T-cell (primary cell): ENCODE data around the gene ARSG. TPM values are rescaled to one million over a fixed set of nuclear protein-coding genes. Genes with fewer than 3 reads are reported as not detected.

Source experiments
- ATAC-seq, 4 experiments: fragments of 200-7000 bp in 3 of 4; fragments of 150-1000 bp in 1 of 4; cut with Tn5 transposase; replicated peaks in 1 of 4; 1 replicate in 3 of 4; 2 replicates in 1 of 4; pipeline ENCODE4 v1.10.0; 2021; ENCODE audit warnings: moderate library complexity in 3 of 4, mild to moderate bottlenecking in 2 of 4, moderate number of reproducible peaks in 1 of 4
- CTCF ChIA-PET, 2 donors: fragments of 300-600 bp; sonication (Branson Sonifier 250); formaldehyde crosslinking; loops; one replicate each; lab custom pipeline; 2022; ENCODE audit warnings: antibody characterized with exemption in 2 of 2; lab: Charles Lee
- POLR2A ChIA-PET, 2 donors: fragments of 300-600 bp; sonication (Branson Sonifier 250); formaldehyde crosslinking; loops; one replicate each; lab custom pipeline; 2022; ENCODE audit warnings: antibody characterized with exemption in 2 of 2; lab: Charles Lee
- DNase-seq, 35 experiments: peaks; one replicate each; pipeline versions ENCODE4 v3.0.0 to v3.0.0-alpha.2; 2013 to 2023
- H3K27ac ChIP-seq: one replicate; pipeline ENCODE4 v1.5.1; 2013; ENCODE audit warnings: low read length
- H3K27me3 ChIP-seq, 2 experiments: replicated peaks in 1 of 2; 1 replicate in 1 of 2; 2 replicates in 1 of 2; pipeline versions ENCODE4 v1.6.1 to v1.7.0; 2013; ENCODE audit warnings: low read length in 1 of 2, mixed read lengths in 1 of 2; ENCODE audit not compliant: control insufficient read depth in 2 of 2, insufficient read depth in 2 of 2; ENCODE audit errors: extremely low read depth in 1 of 2
- H3K36me3 ChIP-seq, 2 donors: 1 replicate in 1 of 2; 2 replicates in 1 of 2; pipeline versions ENCODE4 v1.6.1 to v1.7.0; 2013; ENCODE audit warnings: low read length in 1 of 2; ENCODE audit not compliant: control insufficient read depth in 2 of 2, insufficient read depth in 1 of 2; ENCODE audit errors: extremely low read depth in 1 of 2
- H3K4me1 ChIP-seq, 2 experiments: 1 replicate in 1 of 2; 2 replicates in 1 of 2; pipeline versions ENCODE4 v1.6.1 to v1.7.0; 2013; ENCODE audit warnings: low read length in 2 of 2, mixed read lengths in 1 of 2; ENCODE audit not compliant: insufficient read depth in 2 of 2, control insufficient read depth in 1 of 2; ENCODE audit errors: extremely low read depth in 1 of 2
- H3K4me3 ChIP-seq, 2 donors: 1 replicate in 1 of 2; 2 replicates in 1 of 2; pipeline versions ENCODE4 v1.5.1 to v1.7.0; 2013; ENCODE audit warnings: mild to moderate bottlenecking in 2 of 2, low read length in 1 of 2, moderate library complexity in 1 of 2; ENCODE audit not compliant: control insufficient read depth in 1 of 2; ENCODE audit errors: extremely low read depth in 1 of 2
- H3K9me3 ChIP-seq: 2 replicates; pipeline ENCODE4 v1.7.0; 2013
- H3K27ac Mint-ChIP-seq, 2 donors: one replicate each; pipeline ENCODE4 v1.8.0; 2020 to 2021; ENCODE audit warnings: mild to moderate bottlenecking in 2 of 2, mixed read lengths in 2 of 2
- H3K27me3 Mint-ChIP-seq, 2 donors: one replicate each; pipeline ENCODE4 v1.8.0; 2021 to 2022; ENCODE audit warnings: mixed read lengths in 2 of 2
- H3K36me3 Mint-ChIP-seq: one replicate; pipeline ENCODE4 v1.8.0; 2021; ENCODE audit warnings: mixed read lengths
- H3K4me1 Mint-ChIP-seq, 3 donors: one replicate each; pipeline ENCODE4 v1.8.0; 2020 to 2022; ENCODE audit warnings: mixed read lengths in 3 of 3, mild to moderate bottlenecking in 1 of 3
- H3K4me3 Mint-ChIP-seq, 3 donors: one replicate each; pipeline ENCODE4 v1.8.0; 2020 to 2022; ENCODE audit warnings: mild to moderate bottlenecking in 3 of 3, mixed read lengths in 3 of 3, moderate library complexity in 3 of 3
- H3K9me3 Mint-ChIP-seq, 3 donors: one replicate each; pipeline ENCODE4 v1.8.0; 2020 to 2022; ENCODE audit warnings: mixed read lengths in 3 of 3
- WGBS: methylation state at CpG from one replicate; pipeline ENCODE4 v1.1.5; 2013; ENCODE audit warnings: missing lambda C conversion rate; ENCODE audit not compliant: insufficient coverage; 5-methylcytosine and 5-hydroxymethylcytosine counted together
- total RNA-seq, 35 experiments: library from RNA in 6 of 35; stranded (reverse) in 6 of 35; fragments of 120-200 nt in 1 of 35; gene quantifications; one replicate each; pipeline versions ENCODE4 v1.2.1 to v1.2.4 and lab custom pipeline; 2013 to 2026

Gene ARSG
- total RNA-seq, 5 donors from 2014 or later (not counting 1 experiment from before 2014, with no cell fraction given), result 14.5 to 22.9 (median 17.8) TPM

GRCh38 chr17:68435361-68435760 lies 144.1 kb downstream of the ARSG start:
- no peak for DNase-seq
- WGBS, result 100% methylated on average over 1 of the region's 6 CpGs
- Histone ChIP-seq H3K36me3 (peaks cover 0 to 21% of the 10 kb centered on the region in 2 donors), H3K4me1 (peaks cover 17 to 40% of the 10 kb centered on the region in 2 experiments), H3K27me3 (no peaks in the 10 kb centered on the region), H3K4me3 (no peak overlapping the region), H3K27ac (no peak overlapping the region), H3K9me3 (no peaks in the 10 kb centered on the region)
- H3K4me1 Mint-ChIP-seq, result peaks cover 44 to 53% (median 49%) of the 10 kb centered on the region in 3 donors
- POLR2A ChIA-PET, result interaction anchor here in 1 of 2 donors (0.5 kb wide), 1 partner anchor 155 kb away, joined by 6 read pairs; no protein-coding TSS in a partner anchor
- no peak overlapping the region for H3K27ac Mint-ChIP-seq
- H3K4me3 Mint-ChIP-seq, result no peak overlapping the region
- peaks cover 14% of the 10 kb centered on the region for H3K36me3 Mint-ChIP-seq
- CTCF ChIA-PET, result interaction anchor here (0.9 to 3.8 kb wide), 5 partner anchors 20 to 173 kb away, joined by 3 to 22 read pairs (median 4); partner anchors contain the start of gene WIPI1 (in 1 of the 2)
- H3K27me3 Mint-ChIP-seq, result no peaks in the 10 kb centered on the region
- ATAC-seq, result no peak
- no peaks in the 10 kb centered on the region for H3K9me3 Mint-ChIP-seq

- ATAC-seq (peak; percentile 69 to 76 (median 72)), DNase-seq (peak; percentile 56 to 93 (median 81))
- WGBS, result 80% methylated on average over 10 of the region's 20 CpGs
- Histone ChIP-seq H3K9me3 (no peaks in the 10 kb centered on the region), H3K27me3 (no peaks in the 10 kb centered on the region), H3K27ac (no peak overlapping the region), H3K4me3 (no peak overlapping the region), H3K36me3 (peaks cover 0 to 15% of the 10 kb centered on the region in 2 donors), H3K4me1 (peaks cover 17 to 43% of the 10 kb centered on the region in 2 experiments)
- Mint-ChIP-seq H3K4me1 (peaks cover 52 to 58% (median 56%) of the 10 kb centered on the region in 3 donors), H3K9me3 (no peaks in the 10 kb centered on the region), H3K4me3 (peak overlapping the region; percentile 22 to 65 (median 34)), H3K27ac (peak overlapping the region; percentile 80 to 97), H3K36me3 (peaks cover 14% of the 10 kb centered on the region), H3K27me3 (no peaks in the 10 kb centered on the region)
- ChIA-PET POLR2A (no interaction called here), CTCF (interaction anchor here (0.5 to 3.8 kb wide), 13 partner anchors 20 to 327 kb away, joined by 3 to 22 read pairs (median 5); partner anchors contain the start of gene WIPI1 (in 2 of the 2))
Observed at GRCh38 chr17:68435876-68436842, 144.9 kb downstream of the ARSG start.

DNA sequence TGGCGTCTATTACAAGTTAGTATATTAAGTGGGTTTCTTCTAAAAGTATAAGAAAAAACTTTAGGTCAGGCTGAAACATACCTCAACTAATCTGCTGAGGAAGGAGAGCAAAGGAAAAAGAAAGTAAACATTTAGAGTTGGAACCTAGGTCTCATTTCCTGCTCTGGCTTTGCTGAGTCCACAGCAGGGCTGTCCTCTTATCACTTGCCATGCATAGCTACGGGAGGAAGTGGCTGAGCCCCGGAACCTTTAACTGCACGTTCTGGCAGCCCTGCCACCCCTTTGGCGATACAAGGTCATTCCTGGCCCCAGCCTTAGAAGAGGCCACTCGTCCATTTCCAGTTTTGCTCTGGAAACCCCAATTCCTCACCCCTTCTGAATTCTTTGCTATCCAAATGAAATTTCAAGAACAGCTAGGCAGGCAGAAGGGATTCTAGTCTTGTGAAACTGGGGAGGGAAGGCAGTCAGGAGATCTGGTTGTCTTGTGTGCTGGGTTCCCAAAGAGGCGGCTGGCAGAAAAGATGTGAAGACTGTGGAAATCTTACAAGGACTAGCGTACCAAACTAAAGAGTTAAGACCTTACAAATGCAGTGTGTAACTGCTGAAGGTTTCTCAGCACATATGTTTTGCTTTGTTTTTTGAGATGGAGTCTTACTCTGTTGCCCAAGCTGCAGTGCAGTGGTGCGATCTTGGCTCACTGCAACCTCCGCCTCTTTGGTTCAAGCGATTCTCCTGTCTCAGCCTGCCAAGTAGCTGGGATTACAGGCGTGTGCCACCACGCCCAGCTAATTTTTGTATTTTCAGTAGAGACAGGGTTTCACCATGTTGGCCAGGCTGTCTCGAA lies 146.9 kb downstream of the ARSG start:
- Mint-ChIP-seq H3K27ac (peak overlapping the region; percentile 90 to 97), H3K4me1 (peaks cover 50 to 57% (median 55%) of the 10 kb centered on the region in 3 donors), H3K27me3 (no peaks in the 10 kb centered on the region), H3K9me3 (no peaks in the 10 kb centered on the region), H3K36me3 (peaks cover 9% of the 10 kb centered on the region), H3K4me3 (peak overlapping the region; percentile 65 to 79 (median 65))
- 64% methylated on average over 12 of the region's 14 CpGs for WGBS
- ChIA-PET POLR2A (interaction anchor here in 1 of 2 donors (0.7 to 1.1 kb wide), 3 partner anchors 18 to 368 kb away, joined by 3 to 13 read pairs (median 3); partner anchors contain the start of gene WIPI1), CTCF (interaction anchor here (0.5 to 3.8 kb wide), 14 partner anchors 14 to 315 kb away, joined by 3 to 22 read pairs (median 4); partner anchors contain the start of gene WIPI1 (in 2 of the 2))
- peak in 31 of 35 experiments; percentile 17 to 70 (median 32) for DNase-seq
- H3K9me3 ChIP-seq, result no peaks in the 10 kb centered on the region
- no peaks in the 10 kb centered on the region for H3K27me3 ChIP-seq
- peaks cover 0 to 9% of the 10 kb centered on the region in 2 donors for H3K36me3 ChIP-seq
- H3K27ac ChIP-seq, result peak overlapping the region; percentile 75
- H3K4me3 ChIP-seq, result peak overlapping the region; percentile 3 to 12
- ATAC-seq, result peak; percentile 77 to 85 (median 82)
- peaks cover 17 to 36% of the 10 kb centered on the region in 2 experiments for H3K4me1 ChIP-seq

- ChIA-PET CTCF (no interaction called here), POLR2A (interaction anchor here in 1 of 2 donors (0.5 kb wide), 1 partner anchor 152 kb away, joined by 7 read pairs; no protein-coding TSS in a partner anchor)
- no peak for ATAC-seq
Observed at GRCh38 chr17:68439656-68440290, 148.5 kb downstream of the ARSG start.

DNA sequence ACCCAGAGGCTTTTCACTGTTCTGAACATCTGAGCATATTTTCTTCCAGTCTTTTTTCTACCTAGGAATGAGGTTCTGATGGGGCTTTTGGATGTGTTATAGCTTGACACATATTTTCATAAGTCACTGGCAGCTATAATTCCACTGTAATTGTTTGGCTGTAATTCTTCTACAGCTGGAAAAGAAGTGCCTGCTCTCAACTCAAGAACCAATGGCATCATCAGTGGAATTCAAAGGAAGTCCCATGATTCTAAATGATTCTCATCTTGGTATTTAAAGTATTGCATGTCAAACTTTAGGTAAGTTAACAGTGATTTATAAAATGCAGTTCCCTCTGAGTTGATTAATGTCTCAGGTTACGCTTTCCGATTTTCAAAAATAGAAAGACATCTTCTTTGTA lies 149.2 kb downstream of the ARSG start:
- Mint-ChIP-seq H3K27me3 (no peaks in the 10 kb centered on the region), H3K4me1 (peaks cover 50 to 58% (median 57%) of the 10 kb centered on the region in 3 donors), H3K36me3 (peaks cover 13% of the 10 kb centered on the region), H3K4me3 (no peak overlapping the region), H3K27ac (peak overlapping the region; percentile 90 to 94), H3K9me3 (no peaks in the 10 kb centered on the region)
- Histone ChIP-seq H3K27ac (no peak overlapping the region), H3K36me3 (no peaks in the 10 kb centered on the region), H3K4me1 (peaks cover 17 to 36% of the 10 kb centered on the region in 2 experiments), H3K4me3 (no peak overlapping the region), H3K27me3 (no peaks in the 10 kb centered on the region), H3K9me3 (no peaks in the 10 kb centered on the region)
- ATAC-seq (no peak), DNase-seq (no peak)
- POLR2A ChIA-PET, result interaction anchor here in 1 of 2 donors (0.5 to 0.6 kb wide), 2 partner anchors 126 to 258 kb away, joined by 5 to 6 read pairs; no protein-coding TSS in a partner anchor
- no CpG with 5 or more reads among the region's 2 CpGs for WGBS
- CTCF ChIA-PET, result interaction anchor here in 1 of 2 donors (0.9 kb wide), 1 partner anchor 240 kb away, joined by 3 read pairs; no protein-coding TSS in a partner anchor

More at GRCh38 chr17:68439656-68440290, 148.5 kb downstream of the ARSG start:
- 60% methylated on average over 1 of the region's 8 CpGs for WGBS
- Mint-ChIP-seq H3K4me3 (no peak overlapping the region), H3K27ac (peak overlapping the region; percentile 72 to 84), H3K36me3 (peaks cover 9% of the 10 kb centered on the region), H3K9me3 (no peaks in the 10 kb centered on the region), H3K4me1 (peaks cover 50 to 57% (median 55%) of the 10 kb centered on the region in 3 donors), H3K27me3 (no peaks in the 10 kb centered on the region)
- Histone ChIP-seq H3K27ac (no peak overlapping the region), H3K36me3 (peaks cover 0 to 4% of the 10 kb centered on the region in 2 donors), H3K4me3 (no peak overlapping the region), H3K9me3 (no peaks in the 10 kb centered on the region), H3K27me3 (no peaks in the 10 kb centered on the region), H3K4me1 (peaks cover 17 to 36% of the 10 kb centered on the region in 2 experiments)
- no peak for DNase-seq
